Measurements from ENCODE around the gene NGFR.

The NGFR gene

GRCh38 chr17:49521088-49521450, 26.0 kb downstream of the NGFR start:
- 96% methylated on average over 4 of the region's 8 CpGs for WGBS (ENCODE audit: insufficient coverage)
- H3K36me3 ChIP-seq (ENCODE audit: control insufficient read depth in 4 of 4, insufficient read depth in 4 of 4, low read length in 3 of 4) = no peaks in the 10 kb centered on the region
- no peak for DNase-seq
- CTCF ChIA-PET = interaction anchor here (0.7 to 1.6 kb wide), 2 partner anchors 29 to 36 kb away, joined by 3 to 7 read pairs; no protein-coding TSS in a partner anchor
- no peaks in the 10 kb centered on the region for H3K27me3 ChIP-seq (replicated peaks in 2 of 5; ENCODE audit: control insufficient read depth in 4 of 5, insufficient read depth in 5 of 5, low read length in 4 of 5)
- H3K27ac ChIP-seq (ENCODE audit: insufficient read depth in 1 of 2, low read depth in 1 of 2, low read length in 2 of 2, poor library complexity in 1 of 2, severe bottlenecking in 2 of 2) = no peak overlapping the region
- H3K4me1 ChIP-seq (ENCODE audit: control extremely low read depth in 1 of 4, control insufficient read depth in 4 of 4, insufficient read depth in 4 of 4, low read length in 3 of 4) = peaks cover 0 to 18% (median 8%) of the 10 kb centered on the region in 4 experiments
- POLR2A ChIA-PET = no interaction called here
- no peak overlapping the region for H3K4me3 ChIP-seq (ENCODE audit: control insufficient read depth in 1 of 7, extremely low read depth in 1 of 7, insufficient read depth in 4 of 7, low read depth in 2 of 7, low read length in 6 of 7)
- no peaks in the 10 kb centered on the region for H3K9me3 ChIP-seq (ENCODE audit: control extremely low read depth in 1 of 5, control insufficient read depth in 4 of 5, insufficient read depth in 2 of 5, low read depth in 1 of 5, low read length in 4 of 5)

- Histone ChIP-seq H3K4me1 (ENCODE audit: control extremely low read depth in 1 of 4, control insufficient read depth in 4 of 4, insufficient read depth in 4 of 4, low read length in 3 of 4) (peaks cover 0 to 18% (median 7%) of the 10 kb centered on the region in 4 experiments), H3K4me3 (ENCODE audit: control insufficient read depth in 1 of 7, extremely low read depth in 1 of 7, insufficient read depth in 4 of 7, low read depth in 2 of 7, low read length in 6 of 7) (no peak overlapping the region), H3K9me3 (ENCODE audit: control extremely low read depth in 1 of 5, control insufficient read depth in 4 of 5, insufficient read depth in 2 of 5, low read depth in 1 of 5, low read length in 4 of 5) (no peaks in the 10 kb centered on the region), H3K27me3 (replicated peaks in 2 of 5; ENCODE audit: control insufficient read depth in 4 of 5, insufficient read depth in 5 of 5, low read length in 4 of 5) (peaks cover 0 to under 1% (median 0%) of the 10 kb centered on the region in 5 experiments), H3K27ac (ENCODE audit: insufficient read depth in 1 of 2, low read depth in 1 of 2, low read length in 2 of 2, poor library complexity in 1 of 2, severe bottlenecking in 2 of 2) (no peak overlapping the region), H3K36me3 (ENCODE audit: control insufficient read depth in 4 of 4, insufficient read depth in 4 of 4, low read length in 3 of 4) (no peaks in the 10 kb centered on the region)
- ChIA-PET POLR2A (no interaction called here), CTCF (interaction anchor here (1.6 kb wide), 1 partner anchor 35 kb away, joined by 7 read pairs; no protein-coding TSS in a partner anchor)
- 64% methylated on average over 13 of the region's 15 CpGs for WGBS (ENCODE audit: insufficient coverage)
- no peak for DNase-seq
Observed at GRCh38 chr17:49521471-49522356, 26.6 kb downstream of the NGFR start.

GRCh38 chr17:49522357-49522890, 27.3 kb downstream of the NGFR start:
- 98% methylated on average over 5 of the region's 6 CpGs for WGBS (ENCODE audit: insufficient coverage)
- Histone ChIP-seq H3K9me3 (ENCODE audit: control extremely low read depth in 1 of 5, control insufficient read depth in 4 of 5, insufficient read depth in 2 of 5, low read depth in 1 of 5, low read length in 4 of 5) (no peaks in the 10 kb centered on the region), H3K27me3 (replicated peaks in 2 of 5; ENCODE audit: control insufficient read depth in 4 of 5, insufficient read depth in 5 of 5, low read length in 4 of 5) (peaks cover 0 to 5% (median 0%) of the 10 kb centered on the region in 5 experiments), H3K4me1 (ENCODE audit: control extremely low read depth in 1 of 4, control insufficient read depth in 4 of 4, insufficient read depth in 4 of 4, low read length in 3 of 4) (peaks cover 0 to 18% (median 7%) of the 10 kb centered on the region in 4 experiments), H3K27ac (ENCODE audit: insufficient read depth in 1 of 2, low read depth in 1 of 2, low read length in 2 of 2, poor library complexity in 1 of 2, severe bottlenecking in 2 of 2) (no peak overlapping the region), H3K36me3 (ENCODE audit: control insufficient read depth in 4 of 4, insufficient read depth in 4 of 4, low read length in 3 of 4) (no peaks in the 10 kb centered on the region), H3K4me3 (ENCODE audit: control insufficient read depth in 1 of 7, extremely low read depth in 1 of 7, insufficient read depth in 4 of 7, low read depth in 2 of 7, low read length in 6 of 7) (no peak overlapping the region)
- ChIA-PET CTCF (interaction anchor here (2.0 kb wide), 1 partner anchor 35 kb away, joined by 6 read pairs; no protein-coding TSS in a partner anchor), POLR2A (interaction anchor here (0.6 kb wide), 1 partner anchor 186 kb away, joined by 6 read pairs; no protein-coding TSS in a partner anchor)
- no peak for DNase-seq

GRCh38 chr17:49523196-49523595, 28.1 kb downstream of the NGFR start:
- Histone ChIP-seq H3K9me3 (ENCODE audit: control extremely low read depth in 1 of 5, control insufficient read depth in 4 of 5, insufficient read depth in 2 of 5, low read depth in 1 of 5, low read length in 4 of 5) (no peaks in the 10 kb centered on the region), H3K27ac (ENCODE audit: insufficient read depth in 1 of 2, low read depth in 1 of 2, low read length in 2 of 2, poor library complexity in 1 of 2, severe bottlenecking in 2 of 2) (no peak overlapping the region), H3K27me3 (replicated peaks in 2 of 5; ENCODE audit: control insufficient read depth in 4 of 5, insufficient read depth in 5 of 5, low read length in 4 of 5) (peaks cover 0 to 5% (median 0%) of the 10 kb centered on the region in 5 experiments), H3K36me3 (ENCODE audit: control insufficient read depth in 4 of 4, insufficient read depth in 4 of 4, low read length in 3 of 4) (no peaks in the 10 kb centered on the region), H3K4me1 (ENCODE audit: control extremely low read depth in 1 of 4, control insufficient read depth in 4 of 4, insufficient read depth in 4 of 4, low read length in 3 of 4) (peaks cover 0 to 18% (median 7%) of the 10 kb centered on the region in 4 experiments), H3K4me3 (ENCODE audit: control insufficient read depth in 1 of 7, extremely low read depth in 1 of 7, insufficient read depth in 4 of 7, low read depth in 2 of 7, low read length in 6 of 7) (no peak overlapping the region)
- DNase-seq = no peak
- WGBS (ENCODE audit: insufficient coverage) = 100% methylated on average over 3 of the region's 5 CpGs
- POLR2A ChIA-PET = interaction anchor here (0.6 kb wide), 1 partner anchor 187 kb away, joined by 6 read pairs; no protein-coding TSS in a partner anchor
- CTCF ChIA-PET = interaction anchor here (2.0 kb wide), 1 partner anchor 34 kb away, joined by 6 read pairs; no protein-coding TSS in a partner anchor

GRCh38 chr17:49523706-49524472, 28.8 kb downstream of the NGFR start:
- H3K36me3 ChIP-seq (ENCODE audit: control insufficient read depth in 4 of 4, insufficient read depth in 4 of 4, low read length in 3 of 4) = no peaks in the 10 kb centered on the region
- H3K4me1 ChIP-seq (ENCODE audit: control extremely low read depth in 1 of 4, control insufficient read depth in 4 of 4, insufficient read depth in 4 of 4, low read length in 3 of 4) = peaks cover 0 to 18% (median 7%) of the 10 kb centered on the region in 4 experiments
- no peak overlapping the region for H3K4me3 ChIP-seq (ENCODE audit: control insufficient read depth in 1 of 7, extremely low read depth in 1 of 7, insufficient read depth in 4 of 7, low read depth in 2 of 7, low read length in 6 of 7)
- POLR2A ChIA-PET = interaction anchor here (1.0 kb wide), 1 partner anchor 17 kb away, joined by 3 read pairs; no protein-coding TSS in a partner anchor
- H3K9me3 ChIP-seq (ENCODE audit: control extremely low read depth in 1 of 5, control insufficient read depth in 4 of 5, insufficient read depth in 2 of 5, low read depth in 1 of 5, low read length in 4 of 5) = no peaks in the 10 kb centered on the region
- 77% methylated on average over 11 of the region's 11 CpGs for WGBS (ENCODE audit: insufficient coverage)
- DNase-seq = peak; percentile 26 to 86 (median 71)
- H3K27ac ChIP-seq (ENCODE audit: insufficient read depth in 1 of 2, low read depth in 1 of 2, low read length in 2 of 2, poor library complexity in 1 of 2, severe bottlenecking in 2 of 2) = no peak overlapping the region
- H3K27me3 ChIP-seq (replicated peaks in 2 of 5; ENCODE audit: control insufficient read depth in 4 of 5, insufficient read depth in 5 of 5, low read length in 4 of 5) = peaks cover 0 to 7% (median 0%) of the 10 kb centered on the region in 5 experiments
- CTCF ChIA-PET = interaction anchor here (2.0 kb wide), 1 partner anchor 34 kb away, joined by 6 read pairs; no protein-coding TSS in a partner anchor

GRCh38 chr17:49524473-49525359, 29.6 kb downstream of the NGFR start:
- H3K4me3 ChIP-seq (ENCODE audit: control insufficient read depth in 1 of 7, extremely low read depth in 1 of 7, insufficient read depth in 4 of 7, low read depth in 2 of 7, low read length in 6 of 7) = no peak overlapping the region
- ChIA-PET POLR2A (interaction anchor here (1.0 kb wide), 1 partner anchor 18 kb away, joined by 3 read pairs; no protein-coding TSS in a partner anchor), CTCF (no interaction called here)
- H3K27ac ChIP-seq (ENCODE audit: insufficient read depth in 1 of 2, low read depth in 1 of 2, low read length in 2 of 2, poor library complexity in 1 of 2, severe bottlenecking in 2 of 2) = no peak overlapping the region
- no peak for DNase-seq
- 98% methylated on average over 9 of the region's 17 CpGs for WGBS (ENCODE audit: insufficient coverage)
- H3K4me1 ChIP-seq (ENCODE audit: control extremely low read depth in 1 of 4, control insufficient read depth in 4 of 4, insufficient read depth in 4 of 4, low read length in 3 of 4) = peaks cover 0 to 18% (median 7%) of the 10 kb centered on the region in 4 experiments
- H3K9me3 ChIP-seq (ENCODE audit: control extremely low read depth in 1 of 5, control insufficient read depth in 4 of 5, insufficient read depth in 2 of 5, low read depth in 1 of 5, low read length in 4 of 5) = no peaks in the 10 kb centered on the region
- H3K27me3 ChIP-seq (replicated peaks in 2 of 5; ENCODE audit: control insufficient read depth in 4 of 5, insufficient read depth in 5 of 5, low read length in 4 of 5) = peaks cover 0 to 7% (median 0%) of the 10 kb centered on the region in 5 experiments
- H3K36me3 ChIP-seq (ENCODE audit: control insufficient read depth in 4 of 4, insufficient read depth in 4 of 4, low read length in 3 of 4) = no peaks in the 10 kb centered on the region

All from common myeloid progenitor, CD34-positive (primary cell).